ENCODE data around the gene MAPK9. TPM values are rescaled to one million over a fixed set of nuclear protein-coding genes. Genes with fewer than 3 reads are reported as not detected.

Gene MAPK9
- total RNA-seq, 2 donors from 2014 or later: 16.1 to 26.8 TPM

- ATAC-seq (ENCODE audit: insufficient number of reproducible peaks, low FRiP score, low read depth) (no peak), DNase-seq (ENCODE audit: low spot score) (no peak)
Measured at GRCh38 chr5:180194410-180195345, 97.2 kb downstream of the MAPK9 start.

GRCh38 chr5:180193749-180194375 is 98.0 kb downstream of the MAPK9 start:
- DNase-seq (ENCODE audit: low spot score) (no peak), ATAC-seq (ENCODE audit: insufficient number of reproducible peaks, low FRiP score, low read depth) (no peak)
- Histone ChIP-seq H3K4me1 (ENCODE audit: control insufficient read depth in 1 of 2, low read depth in 2 of 2) (no peaks in the 10 kb centered on the region), H3K27ac (no peak overlapping the region), H3K9me3 (no peaks in the 10 kb centered on the region), H3K36me3 (no peaks in the 10 kb centered on the region), H3K27me3 (replicated peaks; ENCODE audit: insufficient read depth) (no peaks in the 10 kb centered on the region), H3K4me3 (no peak overlapping the region)
- TF ChIP-seq, protein P1, sequence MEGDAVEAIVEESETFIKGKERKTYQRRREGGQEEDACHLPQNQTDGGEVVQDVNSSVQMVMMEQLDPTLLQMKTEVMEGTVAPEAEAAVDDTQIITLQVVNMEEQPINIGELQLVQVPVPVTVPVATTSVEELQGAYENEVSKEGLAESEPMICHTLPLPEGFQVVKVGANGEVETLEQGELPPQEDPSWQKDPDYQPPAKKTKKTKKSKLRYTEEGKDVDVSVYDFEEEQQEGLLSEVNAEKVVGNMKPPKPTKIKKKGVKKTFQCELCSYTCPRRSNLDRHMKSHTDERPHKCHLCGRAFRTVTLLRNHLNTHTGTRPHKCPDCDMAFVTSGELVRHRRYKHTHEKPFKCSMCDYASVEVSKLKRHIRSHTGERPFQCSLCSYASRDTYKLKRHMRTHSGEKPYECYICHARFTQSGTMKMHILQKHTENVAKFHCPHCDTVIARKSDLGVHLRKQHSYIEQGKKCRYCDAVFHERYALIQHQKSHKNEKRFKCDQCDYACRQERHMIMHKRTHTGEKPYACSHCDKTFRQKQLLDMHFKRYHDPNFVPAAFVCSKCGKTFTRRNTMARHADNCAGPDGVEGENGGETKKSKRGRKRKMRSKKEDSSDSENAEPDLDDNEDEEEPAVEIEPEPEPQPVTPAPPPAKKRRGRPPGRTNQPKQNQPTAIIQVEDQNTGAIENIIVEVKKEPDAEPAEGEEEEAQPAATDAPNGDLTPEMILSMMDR (IDR thresholded peaks at IDR 0.05): no peak

More at GRCh38 chr5:180194410-180195345, 97.2 kb downstream of the MAPK9 start:
- no peaks in the 10 kb centered on the region for H3K9me3 ChIP-seq
- no peaks in the 10 kb centered on the region for H3K27me3 ChIP-seq (replicated peaks; ENCODE audit: insufficient read depth)
- no peaks in the 10 kb centered on the region for H3K36me3 ChIP-seq
- no peaks in the 10 kb centered on the region for H3K4me1 ChIP-seq (ENCODE audit: control insufficient read depth in 1 of 2, low read depth in 2 of 2)
- TF ChIP-seq, protein P1 (IDR thresholded peaks at IDR 0.05): no peak
- no peak overlapping the region for H3K27ac ChIP-seq
- H3K4me3 ChIP-seq: no peak overlapping the region

- DNase-seq (ENCODE audit: low spot score): no peak
- TF ChIP-seq, protein P1 (IDR thresholded peaks at IDR 0.05): no peak
- H3K4me3 ChIP-seq: no peak overlapping the region
Measured at GRCh38 chr5:180191716-180192115, 100.2 kb downstream of the MAPK9 start.

DNA sequence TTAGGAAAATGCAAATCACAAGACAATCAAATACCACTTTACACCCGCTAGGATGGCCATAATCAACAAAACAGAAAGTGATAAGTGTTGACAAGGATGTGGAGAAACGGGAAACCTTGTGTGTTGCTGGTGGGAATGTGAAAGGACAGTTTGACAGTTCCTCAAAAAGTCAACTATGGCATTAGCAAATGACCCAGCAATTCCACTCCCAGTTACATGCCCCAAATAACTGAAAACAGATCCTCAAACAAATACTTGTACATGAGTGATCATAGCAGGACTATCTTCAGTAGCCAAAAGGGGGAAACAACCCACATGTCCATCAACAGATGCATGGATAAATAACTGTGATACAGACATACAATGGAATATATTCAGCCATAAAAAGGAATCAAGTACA is 104.1 kb downstream of the MAPK9 start:
- no peak overlapping the region for H3K27ac ChIP-seq
- no peak overlapping the region for H3K4me3 ChIP-seq
- no peaks in the 10 kb centered on the region for H3K36me3 ChIP-seq
- no peaks in the 10 kb centered on the region for H3K27me3 ChIP-seq (replicated peaks; ENCODE audit: insufficient read depth)
- peaks cover 5% of the 10 kb centered on the region for H3K9me3 ChIP-seq
- ATAC-seq (ENCODE audit: insufficient number of reproducible peaks, low FRiP score, low read depth): no peak
- H3K4me1 ChIP-seq (ENCODE audit: control insufficient read depth in 1 of 2, low read depth in 2 of 2): no peaks in the 10 kb centered on the region
- TF ChIP-seq, protein P1 (IDR thresholded peaks at IDR 0.05): no peak
- DNase-seq (ENCODE audit: low spot score): no peak

More at GRCh38 chr5:180191716-180192115, 100.2 kb downstream of the MAPK9 start:
- ATAC-seq (ENCODE audit: insufficient number of reproducible peaks, low FRiP score, low read depth): no peak
- no peaks in the 10 kb centered on the region for H3K27me3 ChIP-seq (replicated peaks; ENCODE audit: insufficient read depth)
- H3K9me3 ChIP-seq: peaks cover 5% of the 10 kb centered on the region
- no peaks in the 10 kb centered on the region for H3K36me3 ChIP-seq
- no peaks in the 10 kb centered on the region for H3K4me1 ChIP-seq (ENCODE audit: control insufficient read depth in 1 of 2, low read depth in 2 of 2)
- H3K27ac ChIP-seq: no peak overlapping the region

Other genes with a start within 250 kb of the MAPK9 start
- gene RNF130, start 220.3 kb downstream of the MAPK9 start, total RNA-seq: 100 to 1,000 TPM in 1 of 2 donors, 10 to 100 TPM in 1; 83.9 to 151 TPM
- not detected for gene RASGEF1C, start 82.9 kb downstream of the MAPK9 start, total RNA-seq
- 100 to 1,000 TPM in 1 of 2 donors, 10 to 100 TPM in 1; 32.1 to 136 TPM for gene GFPT2, start 61.3 kb upstream of the MAPK9 start, total RNA-seq
- gene CNOT6, start 202.3 kb upstream of the MAPK9 start, total RNA-seq: 10 to 100 TPM; 19.5 to 24.8 TPM